T-helper 2 cell (primary cell): ENCODE results near the gene EPB41L4B.
A peak's percentile ranks its signal among the peaks of the same experiment; 100 is the strongest.
"Not testable (repeated sequence)": the region's sequence is repeated elsewhere in the genome, so short reads cannot be mapped to it uniquely, and the experiment has no call there.

ENCODE experiments used
- DNase-seq, 5 experiments: peaks; one replicate each; pipeline versions ENCODE4 v3.0.0 to v3.0.0-alpha.2; 2012 to 2022

Gene EPB41L4B

DNA sequence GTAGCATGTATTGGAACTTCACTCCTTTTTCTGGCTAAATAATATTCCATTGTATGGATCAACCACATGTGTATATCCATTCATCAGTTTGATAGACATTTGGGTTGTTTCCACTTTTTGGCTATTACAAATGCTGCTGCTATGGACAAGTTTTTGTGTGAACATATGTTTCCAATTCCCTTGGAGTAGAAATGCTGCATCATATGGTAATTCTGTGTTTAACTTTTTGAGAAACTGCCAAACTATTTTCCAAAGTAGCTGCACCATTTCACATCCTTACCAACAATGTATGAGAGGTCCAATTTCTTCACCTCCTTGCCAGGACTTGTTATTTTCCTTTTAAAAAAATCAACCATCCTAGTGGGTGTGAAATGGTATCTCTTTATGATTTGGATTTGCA, 162.2 kb downstream of the EPB41L4B start:
- DNase-seq, result no peak

DNA sequence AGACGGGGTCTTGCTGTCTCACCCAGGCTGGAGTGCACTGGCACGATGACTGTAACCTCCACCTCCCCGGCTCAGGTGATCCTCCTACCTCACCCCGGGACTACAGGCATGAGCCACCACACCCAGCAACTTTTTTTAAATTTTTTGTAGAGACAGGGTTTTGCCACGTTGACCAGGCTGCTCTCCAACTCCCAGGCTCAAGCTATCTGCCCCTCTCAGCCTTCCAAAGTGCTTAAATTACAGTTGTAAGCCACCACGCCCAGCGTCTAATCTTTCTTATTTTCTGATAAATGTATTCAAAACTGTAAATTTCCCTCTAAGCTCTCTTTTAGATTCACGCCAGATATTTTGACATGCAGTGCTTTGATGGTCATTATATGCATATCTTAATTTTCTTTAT, 164.2 kb downstream of the EPB41L4B start:
- no peak for DNase-seq

DNA sequence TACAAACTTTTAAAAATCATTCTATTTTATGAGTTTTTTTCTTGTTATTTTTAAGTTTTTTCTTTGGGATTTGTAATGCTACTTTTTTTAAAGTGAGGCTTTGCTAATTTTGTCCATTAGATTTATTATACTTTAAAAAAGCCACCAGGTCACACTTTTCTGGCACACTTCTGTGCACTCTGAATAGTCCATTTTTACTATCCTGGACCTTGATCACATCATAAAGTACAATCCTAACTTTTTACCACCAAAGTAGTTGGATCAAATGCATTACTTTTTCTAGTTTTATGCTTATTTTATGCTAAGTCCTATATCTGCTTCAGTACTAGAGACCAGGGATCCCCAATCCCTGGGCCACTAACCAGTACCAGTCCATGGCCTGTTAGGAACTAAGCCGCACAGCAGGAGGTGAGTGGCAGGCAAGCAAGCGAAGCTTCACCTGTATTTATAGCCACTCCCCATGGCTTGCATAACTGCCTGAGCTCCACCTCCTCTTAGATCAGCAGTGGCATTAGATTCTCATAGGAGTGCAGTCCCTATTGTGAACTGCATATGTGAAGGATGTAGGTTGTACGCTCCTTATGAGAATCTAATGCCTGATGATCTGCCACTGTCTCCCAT, 169.8 kb downstream of the EPB41L4B start:
- DNase-seq, result no peak

DNA sequence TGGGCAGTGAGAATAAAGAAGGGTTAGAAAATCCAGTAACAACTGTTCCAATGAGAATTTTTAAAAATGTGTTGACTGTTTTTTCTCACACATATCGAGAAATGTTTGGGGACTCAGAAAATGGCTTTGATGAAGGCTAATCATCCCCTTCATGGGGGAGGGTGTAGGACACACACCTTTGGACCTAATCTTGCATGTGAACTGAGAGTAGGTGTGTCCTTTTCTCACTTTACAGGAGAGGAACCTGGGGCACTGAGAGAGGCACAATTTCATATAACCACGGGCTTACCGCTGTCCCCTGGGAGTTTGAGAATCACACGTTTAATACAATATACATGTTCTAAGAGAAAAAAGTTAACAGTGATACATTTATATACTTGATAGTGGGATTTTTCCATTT, 171.1 kb downstream of the EPB41L4B start:
- no peak for DNase-seq

DNA sequence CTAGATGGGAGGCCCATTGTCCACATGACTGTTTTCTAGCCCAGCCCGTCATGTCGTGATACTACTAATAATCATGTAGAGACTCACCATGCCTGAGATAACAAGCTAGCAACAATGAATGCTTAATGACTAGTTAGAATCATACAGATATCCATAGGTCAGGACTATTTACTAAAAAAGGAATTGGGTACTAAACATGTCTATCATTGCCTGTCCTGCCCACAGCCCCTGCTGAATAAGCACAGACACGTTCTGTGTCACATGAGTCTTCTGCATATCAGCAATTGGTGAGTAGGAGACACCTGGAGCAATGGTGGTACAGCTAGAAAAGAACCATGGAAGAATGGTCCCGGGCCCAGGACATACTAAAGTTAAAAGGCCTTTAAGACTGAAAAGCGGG, 171.8 kb downstream of the EPB41L4B start:
- no peak for DNase-seq

DNA sequence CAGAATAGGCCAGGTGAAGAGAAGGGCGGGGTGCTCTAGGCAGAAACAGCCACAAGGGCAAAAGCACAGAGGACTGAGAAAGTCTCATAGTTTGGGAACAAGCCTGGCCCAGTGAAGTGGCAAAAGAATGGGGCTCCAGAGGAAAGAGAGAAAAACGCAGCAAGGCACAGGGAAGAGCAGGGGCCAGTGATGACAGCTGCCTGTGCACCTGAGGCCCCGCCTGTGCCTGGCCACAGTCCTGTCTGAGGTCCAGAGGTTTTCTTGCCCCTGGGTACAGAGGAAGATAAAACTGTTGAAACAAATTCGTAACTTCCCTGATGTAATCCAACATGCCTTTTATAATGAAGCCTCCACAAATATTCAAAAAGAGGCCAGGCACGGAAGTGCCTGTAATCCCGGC, 175.8 kb downstream of the EPB41L4B start:
- no peak for DNase-seq

DNA sequence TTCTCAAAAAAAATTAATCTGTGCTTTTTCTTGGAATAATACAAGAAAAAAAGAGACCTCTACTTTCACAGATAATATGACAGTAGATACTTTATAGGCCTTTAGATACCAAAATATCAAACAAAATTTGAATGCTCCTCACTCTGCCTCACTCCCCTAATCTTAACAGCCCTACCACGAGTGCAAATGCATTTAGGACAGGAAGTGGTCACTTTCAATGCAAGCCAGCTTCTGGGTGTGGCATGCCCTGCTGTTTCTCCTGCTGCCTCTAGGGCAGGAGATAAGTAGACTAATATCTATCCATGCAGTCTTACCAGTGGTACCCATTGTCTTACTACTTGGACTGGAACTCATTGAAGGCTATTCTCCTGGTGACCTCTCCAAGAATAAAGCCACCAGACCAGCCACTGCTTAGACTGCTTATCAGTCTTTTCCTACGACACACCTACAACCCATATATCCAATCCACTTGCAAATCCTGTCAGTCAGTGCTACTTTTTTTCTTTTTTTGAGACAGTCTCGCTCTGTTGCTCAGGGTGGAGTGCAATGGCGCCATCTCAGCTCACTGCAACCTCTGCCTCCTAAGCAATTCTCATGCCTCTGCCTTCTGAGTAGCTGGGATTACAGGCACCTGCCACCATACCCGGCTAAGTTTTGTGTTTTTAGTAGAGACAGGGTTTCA, 176.8 kb downstream of the EPB41L4B start:
- peak in 1 of 5 experiments; percentile 79 for DNase-seq

DNA sequence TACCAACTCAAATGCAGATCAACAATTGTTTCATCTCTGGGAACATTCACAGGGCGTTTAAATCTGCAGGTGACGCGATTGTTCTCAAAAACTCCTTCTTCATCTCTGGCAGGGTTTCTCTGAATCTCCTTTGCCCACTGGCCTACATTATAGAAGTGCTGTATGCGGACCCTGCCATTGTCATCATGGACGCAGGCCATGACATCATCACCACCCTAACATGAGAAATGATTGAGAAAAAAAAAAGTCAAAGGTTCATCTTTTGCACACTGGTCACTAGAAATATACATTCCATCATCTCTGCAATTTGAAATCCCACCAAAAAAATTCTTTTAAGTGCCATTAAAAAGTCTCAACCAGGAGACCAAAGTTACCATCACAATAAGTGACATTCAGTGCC, 179.5 kb downstream of the EPB41L4B start:
- no peak for DNase-seq

DNA sequence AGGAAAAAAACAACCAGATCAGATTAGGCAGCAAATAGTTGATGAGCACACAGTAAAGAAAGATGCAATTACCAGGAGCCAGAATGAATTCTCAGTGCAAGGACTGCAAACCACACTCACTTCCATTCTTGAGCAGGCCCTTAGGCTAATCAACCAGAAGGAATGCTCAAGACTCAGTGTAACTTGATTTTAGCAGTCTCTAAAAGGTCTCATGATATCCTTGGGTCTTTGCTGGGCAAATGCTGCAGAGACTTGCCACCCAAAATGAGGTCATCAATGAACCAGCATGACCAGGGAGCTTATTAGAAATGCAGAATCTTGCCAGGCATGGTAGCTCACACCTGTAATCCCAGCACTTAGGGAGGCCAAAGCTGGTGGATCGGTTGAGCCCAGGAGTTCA, 181.0 kb downstream of the EPB41L4B start:
- DNase-seq, result no peak

DNA sequence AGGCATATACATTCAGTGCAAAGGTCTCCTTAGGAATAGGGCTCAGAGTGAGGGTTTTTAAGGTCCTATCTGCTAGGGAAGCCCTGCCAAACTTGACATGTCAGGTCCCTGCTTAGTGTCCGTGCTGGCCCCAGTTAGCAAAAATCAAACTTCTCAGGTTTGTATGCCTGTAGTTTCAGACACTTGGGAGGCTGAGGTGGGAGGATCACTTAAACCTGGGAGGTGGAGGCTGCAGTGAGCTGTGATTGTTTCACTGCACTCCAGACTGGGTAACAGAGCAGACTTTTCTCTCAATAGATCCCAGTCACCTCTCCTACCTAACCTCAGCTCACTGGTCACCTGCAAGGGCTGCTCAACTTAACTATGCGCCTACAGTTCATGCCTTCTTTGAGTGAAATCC, 182.4 kb downstream of the EPB41L4B start:
- DNase-seq, result no peak

DNA sequence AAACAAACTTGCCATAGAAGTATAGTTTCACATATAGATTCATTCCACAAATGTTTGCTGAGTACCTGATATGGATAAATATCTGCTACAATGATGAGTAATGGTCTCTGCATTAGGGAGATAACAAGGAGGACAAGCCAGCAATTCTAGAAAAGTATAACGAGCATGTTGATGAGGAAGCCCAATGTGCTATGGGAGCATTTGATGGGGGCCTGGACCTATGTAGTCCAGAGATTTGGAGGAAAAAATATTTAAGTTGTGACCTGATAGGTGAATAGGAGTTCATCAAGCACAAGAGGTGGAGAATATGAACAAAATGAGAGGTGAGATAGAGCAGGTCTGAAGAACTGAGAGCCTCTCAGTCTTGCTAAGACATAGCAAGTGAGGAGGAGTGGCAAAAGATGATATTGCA, 186.7 kb downstream of the EPB41L4B start:
- DNase-seq, result no peak

DNA sequence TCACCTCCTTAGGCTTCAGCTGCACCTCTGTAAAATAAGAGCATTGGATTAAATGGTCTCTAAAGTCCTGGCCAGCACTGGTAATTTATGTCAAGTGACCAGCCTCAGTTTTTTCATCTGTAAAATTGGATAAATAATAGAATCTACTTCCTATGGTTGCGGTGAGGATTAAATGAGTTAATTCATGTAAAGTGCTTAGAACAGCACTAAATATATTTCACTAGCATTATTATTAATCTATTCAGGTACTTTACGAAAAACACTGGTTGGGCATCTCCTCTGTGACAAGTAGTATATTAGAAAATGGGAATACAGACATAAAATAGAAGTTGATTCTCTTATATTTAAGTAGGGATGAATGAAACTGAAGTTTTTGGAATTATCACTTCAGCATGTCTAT, 187.3 kb downstream of the EPB41L4B start:
- DNase-seq, result no peak

DNA sequence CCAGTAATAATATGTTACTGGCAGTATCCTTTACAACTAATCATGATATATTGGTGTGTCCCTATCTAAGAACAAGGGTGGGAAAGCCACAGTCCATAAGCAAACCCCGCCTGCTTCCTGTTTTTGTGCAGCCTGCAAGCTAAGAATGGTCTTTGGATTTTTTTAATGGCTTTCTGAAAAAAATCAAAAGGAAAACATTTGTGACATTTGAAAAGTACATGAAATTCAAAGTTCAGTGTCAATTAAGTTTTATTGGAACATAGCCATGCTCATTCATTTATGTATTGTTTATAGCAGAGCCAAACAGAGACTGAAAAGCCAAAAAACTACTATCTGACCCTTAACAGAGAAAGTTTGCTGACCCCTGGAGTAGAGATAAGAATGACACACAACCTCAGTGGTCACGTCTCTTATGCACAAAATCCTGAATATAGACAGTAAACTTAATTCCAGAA, 188.3 kb downstream of the EPB41L4B start:
- DNase-seq, result no peak

DNA sequence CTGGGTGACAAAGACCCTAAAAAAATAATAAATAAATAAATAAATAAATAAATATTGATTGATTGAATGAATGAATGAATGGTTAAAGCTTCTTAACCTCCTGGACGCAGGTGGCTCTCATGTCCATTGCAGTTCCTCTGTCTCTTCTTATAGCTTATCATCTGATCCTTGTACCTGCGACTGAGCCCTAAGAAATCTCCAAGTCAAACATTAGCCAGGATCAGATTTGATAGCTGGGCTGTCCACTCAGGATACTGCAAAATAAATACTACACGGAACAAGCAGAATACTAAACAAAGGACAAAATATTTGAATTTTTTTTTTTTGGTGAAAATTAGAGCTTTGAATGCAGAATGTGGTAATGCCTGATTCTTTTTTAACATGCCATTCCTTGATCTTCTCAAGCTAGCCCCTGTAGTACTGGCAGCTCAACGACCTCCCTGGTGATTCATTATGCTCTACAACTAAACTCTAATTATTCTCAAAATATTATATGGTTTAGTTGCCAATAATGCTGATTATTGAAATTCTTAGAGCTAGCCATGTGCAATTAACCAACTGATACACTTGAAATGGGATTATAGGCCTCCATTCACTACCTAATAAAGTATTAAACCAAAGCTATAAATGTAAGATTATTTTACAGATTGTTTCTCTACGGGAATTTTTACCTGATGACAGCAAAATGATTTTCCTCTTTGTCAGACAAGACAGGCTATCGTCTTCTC, 191.2 kb downstream of the EPB41L4B start:
- DNase-seq, result no peak

DNA sequence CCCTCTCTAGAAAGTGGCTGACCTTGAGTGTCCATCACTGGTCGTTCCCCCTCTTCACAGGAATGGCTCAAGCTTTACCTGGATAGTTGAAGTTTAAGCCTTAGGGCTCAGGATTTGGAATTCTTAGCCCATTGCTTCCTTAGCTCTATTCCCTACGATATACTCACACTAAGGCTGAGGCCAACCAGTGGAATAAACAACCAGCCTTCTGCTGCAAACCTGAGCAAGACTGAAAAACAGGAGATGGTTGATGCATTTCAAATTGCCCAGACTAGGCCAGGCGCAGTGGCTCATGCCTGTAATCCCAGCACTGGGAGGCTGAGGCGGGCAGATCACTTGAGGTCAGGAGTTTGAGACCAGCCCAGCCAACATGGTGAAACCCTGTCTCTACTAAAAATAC, 194.2 kb downstream of the EPB41L4B start:
- not testable (repeated sequence) for DNase-seq

DNA sequence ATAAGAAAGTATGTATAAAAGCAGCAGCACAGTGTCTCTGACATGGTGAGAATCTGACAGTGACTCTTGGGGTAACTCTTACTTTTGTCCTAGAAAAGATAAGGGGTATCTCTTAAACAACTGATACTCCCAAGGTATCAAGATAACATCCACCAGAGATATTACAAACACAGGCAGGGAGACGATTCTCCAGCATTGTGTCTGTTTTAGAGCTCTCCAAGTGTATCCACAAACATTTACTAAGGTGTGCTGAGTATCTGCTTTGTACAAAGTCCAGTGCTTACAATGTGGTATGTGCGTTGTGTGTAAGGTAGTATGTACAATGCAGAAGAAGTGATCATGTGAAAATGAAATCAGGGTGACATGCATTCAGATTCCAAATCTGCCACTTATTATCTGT, 196.7 kb downstream of the EPB41L4B start:
- DNase-seq, result no peak

DNA sequence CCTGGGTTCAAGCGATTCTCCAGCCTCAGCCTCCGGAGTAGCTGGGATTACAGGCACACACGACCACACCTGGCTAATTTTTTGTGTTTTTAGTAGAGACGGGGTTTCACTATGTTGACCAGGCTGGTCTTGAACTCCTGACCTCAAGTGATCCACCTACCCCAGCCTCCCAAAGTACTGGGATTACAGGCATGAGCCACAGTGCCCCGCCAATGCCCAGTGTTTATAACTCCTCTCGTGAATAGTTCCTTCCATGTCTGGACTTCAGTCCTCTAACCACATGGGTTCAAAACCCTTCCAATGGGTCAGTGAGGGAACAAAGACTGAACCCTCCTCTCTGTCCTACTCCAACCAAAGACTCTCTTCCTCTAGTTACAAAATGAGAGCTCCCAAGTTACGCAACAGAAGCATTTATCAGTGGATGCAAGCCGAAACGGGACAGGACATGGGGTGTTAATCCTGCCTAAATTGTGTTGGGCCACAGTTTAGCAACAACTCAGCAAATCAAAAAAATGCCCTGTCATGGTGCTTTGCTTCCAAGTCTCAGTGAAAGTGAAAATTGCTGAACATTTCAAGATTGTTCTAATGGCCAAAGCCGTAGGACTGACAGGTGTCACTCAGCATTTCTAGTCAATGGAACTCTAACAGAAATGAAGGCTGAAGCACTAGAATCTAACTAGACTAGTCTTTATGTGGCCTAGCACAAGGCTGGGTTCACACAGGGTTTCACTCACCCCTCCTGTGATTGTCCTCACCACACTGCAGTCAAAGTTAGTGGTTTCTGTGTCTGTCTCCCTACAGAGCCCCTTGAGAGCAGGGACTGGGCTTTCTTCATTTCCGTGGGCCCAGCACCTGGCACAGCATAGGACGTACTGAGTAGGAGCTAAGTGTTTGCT, 197.9 kb downstream of the EPB41L4B start:
- no peak for DNase-seq
